GM21717 (cell line): ENCODE results near the gene PRKG1.

Experiments used
- ATAC-seq: cut with Tn5 transposase; IDR thresholded peaks from one replicate; pipeline ENCODE4 v1.9.1; 2021; ENCODE audit warnings: mild to moderate bottlenecking, moderate library complexity; ENCODE audit not compliant: unreplicated experiment

The PRKG1 gene

GRCh38 chr10:51074238-51075028 lies at the start of gene PRKG1:
PRKG1 (plus strand) TSS chr10:51074487.
- ATAC-seq = no peak

GRCh38 chr10:51028420-51028819 lies 45.9 kb upstream of the PRKG1 start:
- ATAC-seq = no peak

- no peak for ATAC-seq
Measured at GRCh38 chr10:51029172-51029641, 45.1 kb upstream of the PRKG1 start.

GRCh38 chr10:51030480-51030879 lies 43.8 kb upstream of the PRKG1 start:
- ATAC-seq = no peak

- no peak for ATAC-seq
Measured at GRCh38 chr10:51031950-51032349, 42.3 kb upstream of the PRKG1 start.

GRCh38 chr10:51034769-51035168 lies 39.5 kb upstream of the PRKG1 start:
- ATAC-seq = no peak

GRCh38 chr10:51035344-51035743 lies 38.9 kb upstream of the PRKG1 start:
- no peak for ATAC-seq

GRCh38 chr10:51045871-51046270 lies 28.4 kb upstream of the PRKG1 start:
- ATAC-seq = no peak

GRCh38 chr10:51046654-51047053 lies 27.6 kb upstream of the PRKG1 start:
- no peak for ATAC-seq

GRCh38 chr10:51047857-51048256 lies 26.4 kb upstream of the PRKG1 start:
- no peak for ATAC-seq

GRCh38 chr10:51048792-51049191 lies 25.5 kb upstream of the PRKG1 start:
- ATAC-seq = no peak

- ATAC-seq = no peak
Measured at GRCh38 chr10:51052163-51052562, 22.1 kb upstream of the PRKG1 start.

GRCh38 chr10:51057925-51058324 lies 16.4 kb upstream of the PRKG1 start:
- no peak for ATAC-seq

- no peak for ATAC-seq
Measured at GRCh38 chr10:51063166-51063565, 11.1 kb upstream of the PRKG1 start.

GRCh38 chr10:51063659-51064535 lies 10.4 kb upstream of the PRKG1 start:
- ATAC-seq = no peak

GRCh38 chr10:51066231-51066630 lies 8.1 kb upstream of the PRKG1 start:
- no peak for ATAC-seq

GRCh38 chr10:51072210-51072609 lies 2.1 kb upstream of the PRKG1 start:
- no peak for ATAC-seq

- ATAC-seq = no peak
Measured at GRCh38 chr10:51072921-51073434, 1.3 kb upstream of the PRKG1 start.

GRCh38 chr10:51073453-51074237 lies 642 bp upstream of the PRKG1 start:
- no peak for ATAC-seq

- no peak for ATAC-seq
Measured at GRCh38 chr10:51075043-51075872, 971 bp downstream of the PRKG1 start.
